Measurements from ENCODE around the gene EXOC8.

- no peak for TF ChIP-seq EZH2 (IDR thresholded peaks at IDR 0.05; ENCODE audit: insufficient read depth, poor library complexity, severe bottlenecking)
- no peak for TF ChIP-seq EZH2phosphoT487 (IDR thresholded peaks at IDR 0.05; ENCODE audit: insufficient read depth, low read depth)
Observed at GRCh38 chr1:231337472-231338269, at the start of gene EXOC8.
